Activated CD4-positive, alpha-beta T cell treated with anti-CD3 and anti-CD28 coated beads, Interleukin-2, amount 50 U/mL, for 16 hours (primary cell): Measurements from ENCODE around the gene E2F8.

Source experiments
- DNase-seq: peaks from one replicate; pipeline ENCODE4 v3.0.0-alpha.2; 2020

E2F8 gene

DNA sequence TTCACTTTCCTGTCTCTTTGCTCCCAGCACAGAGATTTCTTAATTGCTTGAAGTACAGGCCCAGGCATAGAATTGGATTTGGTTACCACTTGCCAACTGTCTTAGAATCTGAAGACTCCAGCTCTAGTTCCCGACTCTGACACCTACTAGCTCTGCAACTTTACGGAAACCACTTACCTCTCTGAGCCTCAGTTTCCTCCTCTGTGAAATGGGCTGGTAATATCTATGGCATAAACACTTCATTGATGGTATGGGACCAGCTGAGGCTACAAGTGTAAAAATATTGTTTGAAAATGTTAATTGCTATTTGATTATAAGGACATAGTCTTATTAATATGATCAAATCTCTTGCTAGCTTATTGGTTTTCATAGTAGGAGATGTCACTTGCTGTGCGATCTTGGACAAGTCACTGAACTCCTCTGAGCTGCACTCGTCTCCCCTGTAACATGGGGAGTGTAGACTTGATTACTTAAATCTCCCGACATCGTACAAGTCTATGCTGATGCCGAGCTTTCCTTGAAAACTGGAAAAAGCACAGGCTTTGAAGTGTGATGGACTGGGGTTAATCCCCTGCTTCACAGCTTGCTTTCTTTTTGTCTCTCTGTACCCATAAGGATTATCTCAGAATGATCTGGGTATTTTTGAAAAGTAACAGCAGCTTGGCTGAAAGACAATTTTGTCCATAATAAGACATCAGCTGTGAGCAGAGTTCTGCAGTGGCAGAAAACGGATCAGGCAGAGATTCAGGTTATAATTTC, 11.8 kb upstream of the E2F8 start:
- DNase-seq, result no peak

DNA sequence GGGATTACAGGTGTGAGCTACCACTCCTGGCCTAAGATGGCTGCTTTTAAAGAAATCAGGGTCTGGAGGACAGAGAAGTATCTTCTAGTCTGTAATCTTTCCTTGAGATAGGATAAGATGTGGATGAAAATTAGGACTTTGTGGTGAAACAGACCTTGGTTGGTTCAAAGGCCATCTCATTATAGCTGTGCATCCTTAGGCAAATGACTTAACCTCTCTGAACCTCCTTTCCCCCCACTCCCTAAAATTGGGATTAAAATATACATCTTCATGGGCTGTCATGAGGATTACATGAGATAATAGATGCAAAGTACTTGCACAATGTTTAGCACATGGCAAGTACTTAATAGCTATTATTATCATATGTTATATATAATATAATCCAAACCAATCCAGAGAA, 10.8 kb upstream of the E2F8 start:
- DNase-seq, result no peak

DNA sequence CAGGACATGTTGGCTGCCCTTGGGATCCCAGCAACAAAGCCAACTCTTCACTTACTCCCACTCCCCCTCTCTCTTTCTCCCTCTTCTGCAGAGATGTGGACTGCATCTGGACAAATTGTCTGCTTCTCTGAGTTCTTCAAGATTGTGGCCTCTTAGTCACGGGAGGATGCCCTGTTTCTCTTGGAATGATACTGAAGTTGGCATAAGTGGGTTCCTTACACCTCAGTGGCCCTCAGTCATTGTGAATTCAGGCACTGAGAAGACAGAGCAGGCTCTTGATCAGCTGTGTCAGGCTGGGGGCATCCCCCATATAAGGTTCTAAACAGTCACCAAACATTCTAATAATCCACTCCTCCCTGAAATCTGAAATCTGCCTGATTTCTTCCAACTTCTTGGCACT, 6.1 kb upstream of the E2F8 start:
- no peak for DNase-seq

DNA sequence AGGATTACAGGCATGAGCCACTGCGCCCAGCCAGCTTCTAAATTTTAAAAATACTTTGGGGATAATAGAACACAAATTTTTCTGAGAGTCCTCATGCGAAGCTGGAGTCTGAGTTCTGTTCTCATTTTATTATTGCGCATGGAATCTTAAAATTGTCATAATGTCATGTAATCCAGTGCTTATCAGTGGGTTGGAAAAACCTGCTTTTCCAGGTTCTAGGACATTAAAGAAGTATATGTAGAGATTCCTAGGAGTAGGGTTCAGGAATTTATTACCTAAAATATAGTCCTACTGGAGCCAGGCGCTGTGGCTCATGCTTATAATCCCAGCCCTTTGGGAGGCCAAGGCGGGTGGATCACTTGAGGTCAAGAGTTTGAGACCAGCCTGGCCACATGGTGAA, 4.6 kb upstream of the E2F8 start:
- DNase-seq, result no peak

DNA sequence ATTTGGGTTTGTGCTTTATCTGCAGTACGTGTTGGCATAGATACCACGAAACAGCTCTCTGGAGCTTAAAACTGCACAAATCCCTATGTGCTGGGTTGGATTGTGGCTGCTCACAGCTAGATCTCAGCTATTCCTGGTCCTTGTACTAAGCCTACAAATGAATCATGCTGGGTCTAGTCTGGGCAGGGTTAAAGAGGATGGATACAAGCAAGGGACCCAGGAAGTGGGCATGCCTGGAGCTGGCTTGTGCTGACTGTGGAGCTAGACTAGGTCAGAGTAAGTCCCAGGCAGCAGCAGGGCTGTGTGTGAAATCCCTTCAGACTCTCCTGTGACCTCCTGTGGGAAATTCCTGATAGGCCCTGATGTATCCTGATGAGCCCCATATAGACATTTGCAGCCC, 3.9 kb upstream of the E2F8 start:
- DNase-seq, result no peak

DNA sequence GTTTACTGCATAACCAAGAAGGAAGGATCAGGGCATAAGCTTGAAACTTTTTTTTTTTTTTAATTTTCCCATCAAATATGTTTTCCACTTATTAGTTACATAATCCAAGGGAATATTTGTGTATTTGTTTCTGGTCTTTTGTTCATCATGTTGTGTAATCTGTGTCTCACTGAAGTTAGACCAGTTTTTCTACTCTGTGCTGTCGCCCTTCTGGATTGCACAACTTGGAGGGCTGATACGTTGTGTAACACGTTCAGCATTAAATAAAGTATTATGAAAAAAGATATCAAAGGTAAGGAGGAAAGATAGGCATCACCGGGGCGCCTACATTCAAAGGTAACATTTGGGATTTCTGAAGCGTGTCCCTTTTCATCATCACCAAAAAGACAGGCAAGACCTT, 3.3 kb upstream of the E2F8 start:
- DNase-seq, result no peak

DNA sequence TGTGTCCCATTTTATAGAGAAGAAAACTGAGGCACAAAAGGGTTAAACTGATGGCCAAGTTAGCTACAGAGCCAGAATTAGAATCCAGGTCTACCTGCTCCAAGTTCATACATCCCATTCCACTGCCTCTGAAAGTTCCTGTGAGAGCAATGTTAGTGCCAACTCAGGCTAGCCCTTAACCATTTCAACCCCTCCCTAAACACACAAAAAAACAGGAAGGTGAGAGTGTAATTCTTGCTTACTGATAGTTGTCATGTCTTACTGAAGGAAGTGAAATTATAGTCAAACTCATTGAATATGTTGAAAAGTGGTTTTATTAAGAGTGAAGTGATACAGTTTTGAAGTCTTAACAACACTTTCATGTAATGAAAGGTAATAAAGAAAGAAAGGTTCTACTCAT, 2.9 kb upstream of the E2F8 start:
- no peak for DNase-seq

DNA sequence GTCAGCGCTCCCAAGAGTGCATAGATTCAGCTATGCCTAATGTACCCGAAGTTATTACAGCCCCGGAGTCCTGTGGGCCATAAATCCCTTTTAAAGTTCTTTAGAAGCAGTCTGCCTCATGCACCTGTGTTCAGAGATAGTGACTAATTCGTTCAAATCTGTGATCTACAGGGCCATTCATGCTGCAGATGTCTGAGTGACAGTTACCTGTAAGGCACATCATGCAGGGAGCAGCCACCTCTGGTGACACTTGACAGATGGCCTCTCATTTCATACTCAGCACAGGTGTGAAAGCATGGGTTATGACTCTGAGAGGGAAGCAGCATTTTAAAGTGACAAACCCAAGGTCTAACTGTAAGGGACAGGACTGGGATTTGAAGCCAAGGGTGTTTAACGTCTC, 2.4 kb upstream of the E2F8 start:
- peak; percentile 11 for DNase-seq

DNA sequence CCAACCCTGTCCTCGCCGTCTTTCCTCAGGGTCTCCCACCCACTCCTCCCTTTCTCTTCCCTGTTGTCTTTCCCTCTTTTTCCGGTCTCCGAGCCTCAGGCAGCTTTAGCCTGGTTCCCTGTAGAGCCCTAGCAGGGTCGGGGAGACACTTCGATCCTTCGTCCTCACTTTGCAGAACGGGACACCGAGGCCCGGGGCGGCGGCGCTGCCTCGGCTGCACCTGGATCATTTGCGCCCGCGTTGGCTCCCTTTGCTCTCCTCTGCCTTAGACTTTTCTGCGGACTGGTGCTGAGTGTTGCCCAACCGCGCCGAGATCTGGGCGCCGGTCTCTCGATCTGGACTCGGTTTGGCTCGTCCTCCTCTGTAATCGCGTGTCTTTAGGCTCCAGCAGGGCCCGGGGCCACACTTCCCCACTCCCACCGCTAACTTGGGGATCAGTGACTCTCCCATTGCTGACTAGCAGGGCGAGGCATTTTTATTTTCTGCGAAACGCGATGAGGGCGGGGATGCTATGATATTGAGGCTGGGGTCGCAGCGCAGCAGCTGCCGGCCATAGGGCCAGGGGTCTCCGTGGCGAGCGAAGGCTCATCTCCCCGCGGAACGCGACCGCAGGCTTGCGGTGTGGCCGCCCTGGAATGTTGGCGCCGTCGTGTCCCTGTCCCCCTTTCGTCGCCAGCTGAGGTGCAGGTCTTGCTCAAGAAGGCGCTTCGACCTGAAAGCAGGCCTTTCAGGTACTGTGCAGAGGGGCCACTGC, 1.6 kb upstream of the E2F8 start:
- DNase-seq, result no peak

DNA sequence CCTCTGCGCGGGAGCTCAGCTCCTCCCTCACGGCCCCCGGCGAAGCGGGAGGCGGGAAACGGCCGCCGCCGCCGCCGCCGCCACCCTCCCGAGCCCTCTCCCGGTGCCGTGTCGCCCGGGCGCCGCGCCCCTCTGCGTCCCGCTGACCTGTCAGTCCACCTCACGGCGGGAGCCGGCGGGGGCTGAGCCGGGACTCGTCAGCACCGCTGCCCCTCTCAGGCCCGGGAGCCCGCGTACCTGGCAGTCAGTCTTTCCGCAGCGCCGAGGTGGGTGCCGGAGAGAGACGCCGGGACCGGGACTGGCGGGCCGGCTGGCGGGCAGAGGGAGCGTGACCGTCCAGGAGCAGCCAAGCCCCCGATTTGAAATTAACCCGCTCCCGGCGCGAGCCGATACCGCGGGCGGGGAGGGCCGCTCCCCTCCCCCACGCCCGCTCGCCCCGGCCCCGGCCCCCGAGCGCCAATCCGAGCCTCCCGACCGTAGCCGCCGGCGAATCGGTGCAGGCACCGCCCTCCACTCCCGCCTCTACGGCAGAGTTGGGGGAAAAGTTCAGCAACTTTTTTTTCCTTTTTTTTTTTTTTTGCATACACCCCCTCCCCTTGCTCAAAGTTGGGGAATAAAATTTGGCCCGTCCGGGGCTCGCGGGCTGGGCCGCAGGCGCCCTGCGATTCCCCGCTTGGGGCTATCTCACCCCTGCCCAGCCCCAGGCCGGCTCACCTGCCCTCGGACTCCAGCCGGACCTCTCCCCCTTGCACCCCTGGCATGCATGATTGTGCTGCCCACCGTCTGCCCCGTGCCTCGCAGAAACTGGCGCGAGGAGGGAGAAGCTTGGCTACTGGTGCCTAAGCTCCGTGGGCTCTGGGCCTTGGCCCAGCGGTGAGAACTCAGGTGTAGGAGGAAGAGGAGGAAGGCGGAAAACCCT, 774 bp upstream of the E2F8 start:
- peak; percentile 69 for DNase-seq

DNA sequence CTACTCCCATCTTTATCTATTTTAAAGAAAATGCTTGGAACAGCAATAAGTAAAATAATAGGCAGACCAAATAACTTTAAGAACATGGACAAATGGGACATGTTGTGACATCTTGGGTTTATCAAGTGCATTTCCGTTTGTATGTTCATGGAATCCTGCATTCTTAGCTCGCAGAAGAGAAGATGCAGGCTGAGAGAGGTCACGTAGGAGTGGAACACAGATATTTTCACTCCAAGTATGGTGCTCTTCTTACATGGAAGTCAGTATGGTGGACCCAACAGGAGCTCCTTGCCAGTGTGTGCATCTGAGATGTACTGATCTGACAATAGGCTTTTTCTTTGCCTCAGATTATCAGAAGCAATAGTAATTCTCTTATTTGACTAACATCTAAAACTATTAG, 1.7 kb downstream of the E2F8 start:
- DNase-seq, result no peak

DNA sequence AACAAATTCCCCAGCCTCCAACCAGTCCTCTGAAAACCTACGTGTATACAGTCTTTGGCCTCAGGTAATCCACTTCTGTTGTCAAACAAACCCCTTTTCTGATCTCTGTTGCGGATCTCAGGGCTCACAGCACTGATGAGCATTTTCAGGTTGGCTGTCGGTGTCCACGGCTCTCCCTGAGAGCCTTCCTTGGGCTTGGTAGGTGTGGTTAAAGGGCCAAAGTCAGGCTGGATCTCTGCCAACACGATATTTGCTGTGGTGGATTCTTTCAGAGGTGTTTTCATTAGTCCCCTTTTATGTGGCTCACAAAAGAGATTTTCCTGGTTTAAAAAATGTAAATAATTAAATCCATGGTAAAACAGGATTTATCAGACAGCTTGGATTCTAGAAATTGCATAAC, 2.9 kb downstream of the E2F8 start:
- no peak for DNase-seq

DNA sequence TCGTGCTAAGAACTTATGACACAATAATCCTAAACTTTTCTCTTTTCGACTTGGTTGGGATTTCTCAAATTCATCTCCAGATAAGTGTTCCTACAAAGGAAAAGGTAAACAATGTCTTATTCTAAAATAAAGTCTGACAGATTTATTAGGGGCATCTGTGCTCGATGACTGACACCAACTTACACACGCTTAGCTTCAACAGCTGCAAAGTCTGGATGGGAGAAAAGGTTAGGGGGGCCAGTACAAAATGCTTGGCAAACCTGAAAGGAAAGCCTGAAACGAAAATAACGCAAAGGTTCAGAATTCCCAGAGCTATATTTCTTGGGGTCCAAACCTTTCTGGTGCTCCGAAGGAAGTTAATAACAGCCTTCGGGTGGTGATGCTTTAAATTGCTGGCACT, 3.4 kb downstream of the E2F8 start:
- DNase-seq, result no peak

DNA sequence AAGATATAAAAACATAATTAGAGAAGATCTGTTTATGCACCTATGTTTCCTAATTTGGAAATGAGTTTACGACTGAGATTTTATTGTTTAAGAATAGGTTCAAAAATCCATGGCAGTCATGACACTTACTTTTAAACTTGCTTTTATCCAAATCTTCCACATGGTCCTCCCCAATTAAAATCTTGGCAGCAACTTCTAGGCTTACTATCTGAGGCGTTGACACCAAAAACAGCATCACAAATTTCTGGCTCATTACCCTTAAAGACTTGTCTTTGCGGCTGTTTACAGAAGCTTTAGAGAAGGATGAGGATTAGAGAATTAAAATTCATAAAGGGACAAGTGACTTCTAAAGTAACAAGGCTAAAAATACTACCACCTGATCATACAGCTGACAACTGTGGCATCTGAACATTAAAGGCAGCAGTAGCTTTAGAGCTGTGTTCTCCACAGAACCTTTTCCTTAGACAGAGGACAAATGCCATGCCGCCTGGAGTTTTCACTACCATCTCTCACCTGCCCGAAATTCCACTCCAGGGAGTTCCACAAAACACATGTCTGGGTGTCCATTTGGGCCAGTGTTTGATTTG, 6.4 kb downstream of the E2F8 start:
- no peak for DNase-seq

DNA sequence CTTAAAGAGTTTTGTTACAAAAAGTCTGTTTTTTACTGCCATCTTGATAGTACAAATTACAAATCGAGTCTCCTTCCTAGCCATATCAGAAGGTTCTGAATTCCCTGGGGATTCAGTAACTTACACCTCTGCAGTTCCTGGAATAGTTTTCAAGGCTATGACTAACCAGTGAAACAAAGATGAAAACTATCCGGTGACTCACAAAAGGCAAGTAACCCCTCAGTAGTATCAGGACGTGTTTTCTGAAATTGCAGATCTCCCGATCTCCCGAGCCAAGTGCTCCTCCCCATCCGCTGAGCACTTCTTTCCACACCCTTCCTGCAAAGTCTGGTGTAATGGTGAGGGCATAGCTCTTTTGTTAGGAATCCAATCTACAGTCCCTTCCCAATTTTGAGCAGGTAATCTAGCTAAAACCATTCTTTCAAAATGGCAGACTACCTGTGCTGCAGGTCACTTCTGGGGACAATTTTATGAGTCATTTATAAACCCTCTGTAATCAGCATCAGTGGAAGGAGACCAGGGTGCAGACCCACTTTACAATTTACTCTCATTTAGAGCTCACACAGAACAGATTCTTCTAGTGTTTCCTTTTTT, 7.7 kb downstream of the E2F8 start:
- no peak for DNase-seq

DNA sequence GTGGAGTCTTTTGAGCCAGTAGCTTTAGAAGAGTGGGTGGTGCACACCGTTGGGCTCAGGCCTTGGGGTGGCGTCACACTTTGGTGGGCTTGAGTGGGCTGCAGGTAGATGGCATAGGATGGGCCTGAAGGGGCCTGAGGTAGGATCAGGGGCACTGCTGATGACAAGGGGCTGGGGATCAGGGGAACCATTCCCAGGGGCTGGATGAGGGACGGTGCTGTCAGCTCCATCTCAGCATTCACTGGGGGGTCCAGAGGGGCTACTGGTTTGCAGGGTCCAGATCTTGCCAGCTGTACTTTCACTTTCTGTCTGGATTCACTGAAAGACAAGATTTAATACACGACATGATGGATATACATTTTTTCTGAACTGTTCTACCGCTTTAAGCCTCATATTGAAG, 11.1 kb downstream of the E2F8 start:
- no peak for DNase-seq

DNA sequence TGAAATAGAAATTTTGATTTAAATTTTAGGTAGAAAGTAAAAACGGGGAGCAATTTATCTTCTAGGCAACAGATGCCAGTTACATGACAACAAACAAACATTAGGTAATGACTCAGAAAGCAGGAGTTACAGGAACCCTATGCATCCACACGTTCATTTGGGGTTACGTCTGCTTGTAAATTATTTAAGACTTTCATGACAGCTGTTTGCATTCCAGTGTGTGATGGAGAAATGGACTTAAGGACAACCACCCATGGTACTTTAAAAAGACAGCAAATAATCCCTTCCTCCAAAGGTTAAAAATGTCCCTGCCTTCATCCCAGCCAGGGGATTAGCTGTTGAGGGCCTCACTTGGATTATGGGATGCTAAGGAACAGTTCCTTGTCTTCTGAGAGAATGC, 11.8 kb downstream of the E2F8 start:
- DNase-seq, result no peak

DNA sequence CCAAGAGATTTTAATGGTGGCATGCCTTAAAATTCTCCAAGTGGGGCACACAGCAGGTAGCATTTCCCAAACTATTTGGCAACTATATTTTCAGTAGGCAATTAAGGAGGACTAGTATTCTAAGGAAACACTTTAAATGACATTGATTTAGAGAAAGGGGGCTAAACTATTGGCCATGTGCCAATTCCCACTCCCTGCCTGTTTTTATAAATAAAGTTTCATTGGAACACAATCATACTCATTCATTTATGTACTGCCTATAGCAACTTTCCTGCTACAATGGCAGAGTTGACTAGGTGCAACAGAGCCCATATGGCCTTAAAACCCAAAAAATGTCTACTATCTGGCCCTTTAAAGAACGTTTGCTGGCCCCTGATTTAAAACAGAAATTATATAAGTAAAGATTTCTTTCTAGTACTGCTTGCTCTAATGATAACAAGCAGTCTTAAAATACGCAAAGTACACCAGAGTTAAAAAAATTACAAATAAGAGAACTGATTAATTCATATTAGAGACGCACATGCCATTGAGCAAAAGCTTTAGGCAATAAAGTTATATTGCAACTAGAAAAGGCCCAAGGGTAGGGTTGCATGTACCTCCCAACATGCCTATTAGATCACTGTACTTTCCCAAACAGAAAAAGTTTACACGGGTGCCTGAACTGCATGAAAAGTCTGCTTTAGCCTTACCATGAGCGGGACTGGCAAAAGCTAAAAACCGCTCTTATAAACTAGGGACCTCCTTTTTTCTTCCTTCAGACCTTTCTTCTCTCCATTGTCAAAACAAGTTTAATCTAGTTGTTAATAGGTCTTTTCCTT, 14.2 kb downstream of the E2F8 start:
- no peak for DNase-seq

DNA sequence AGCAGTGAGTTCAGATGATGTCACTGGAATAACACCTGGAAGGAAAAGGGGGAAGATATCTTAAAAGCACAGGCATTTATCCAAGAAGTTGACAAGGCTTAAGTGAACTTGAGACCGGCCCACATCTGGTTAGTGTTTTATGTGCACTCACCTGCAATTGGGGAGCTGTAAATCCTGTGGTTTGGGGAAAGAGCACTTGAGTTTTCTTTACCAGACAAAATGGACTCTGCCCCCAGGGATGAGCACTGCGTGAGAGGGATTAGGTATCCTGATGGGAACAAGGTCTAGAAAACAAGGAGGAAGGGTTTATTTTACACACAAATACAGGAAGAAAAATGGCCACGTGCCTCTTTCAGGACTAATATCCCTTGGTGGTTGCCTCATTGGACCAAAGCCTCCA, 15.2 kb downstream of the E2F8 start:
- no peak for DNase-seq

DNA sequence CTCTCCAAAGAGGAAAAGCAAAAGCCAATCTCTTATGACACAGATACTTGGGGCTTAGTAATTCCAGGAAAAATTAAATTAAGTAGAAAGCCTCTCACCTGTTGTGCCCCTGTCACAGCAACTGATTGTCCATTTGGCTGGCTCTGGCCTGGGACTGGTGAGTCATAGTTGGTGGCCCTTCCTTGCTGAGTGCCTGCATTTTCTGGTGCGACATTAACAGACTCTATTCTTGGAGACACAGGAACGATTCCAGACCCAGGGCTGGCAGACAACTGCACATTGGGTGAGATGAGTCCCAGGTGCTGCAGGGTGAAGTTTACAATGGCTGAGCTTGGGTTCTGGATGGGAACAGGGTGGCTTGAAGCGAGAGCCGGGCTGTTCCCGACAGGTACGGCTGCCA, 15.6 kb downstream of the E2F8 start:
- DNase-seq, result no peak

DNA sequence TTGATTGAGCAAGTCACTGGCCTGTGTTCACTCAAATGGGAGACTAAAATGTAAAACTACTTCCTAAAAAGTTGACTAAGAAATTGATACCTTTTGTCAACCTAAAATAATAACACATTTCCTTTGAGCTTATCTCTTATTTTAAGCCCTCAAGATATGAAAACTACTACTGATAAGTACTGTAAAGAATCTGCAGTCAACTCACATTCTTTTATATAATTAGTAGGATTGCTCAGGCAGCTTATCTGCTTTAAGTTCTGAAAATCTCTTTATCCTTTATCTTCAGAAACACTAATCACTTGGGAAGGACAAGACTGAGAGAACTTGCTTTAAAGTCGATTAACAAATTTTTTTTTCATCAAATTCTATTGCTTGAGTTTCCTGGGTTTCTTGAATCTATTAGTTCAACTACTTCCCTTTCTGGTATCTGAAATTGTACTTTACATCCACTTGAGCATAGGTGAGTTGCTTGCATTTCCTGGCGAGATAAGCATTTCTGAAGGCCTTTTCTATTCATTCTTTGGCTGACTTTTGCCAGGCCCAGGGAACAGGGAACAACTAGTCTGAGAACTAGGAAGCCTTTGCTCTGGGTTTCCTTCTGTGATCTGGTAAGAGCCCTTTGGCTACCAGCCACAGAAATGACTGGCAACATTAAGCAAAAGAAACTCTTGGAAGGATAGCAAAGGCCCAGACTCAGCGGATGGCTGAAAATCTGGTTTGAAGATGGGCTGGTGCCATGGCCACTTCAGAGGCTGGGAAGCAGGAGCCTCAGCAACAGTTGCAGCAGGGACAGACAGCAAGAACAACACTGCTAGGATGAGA, 19.6 kb downstream of the E2F8 start:
- DNase-seq, result no peak
